Measurements from ENCODE around the gene UBAP2L.
"Not testable (repeated sequence)": the region's sequence is repeated elsewhere in the genome, so short reads cannot be mapped to it uniquely, and the experiment has no call there.

DNA sequence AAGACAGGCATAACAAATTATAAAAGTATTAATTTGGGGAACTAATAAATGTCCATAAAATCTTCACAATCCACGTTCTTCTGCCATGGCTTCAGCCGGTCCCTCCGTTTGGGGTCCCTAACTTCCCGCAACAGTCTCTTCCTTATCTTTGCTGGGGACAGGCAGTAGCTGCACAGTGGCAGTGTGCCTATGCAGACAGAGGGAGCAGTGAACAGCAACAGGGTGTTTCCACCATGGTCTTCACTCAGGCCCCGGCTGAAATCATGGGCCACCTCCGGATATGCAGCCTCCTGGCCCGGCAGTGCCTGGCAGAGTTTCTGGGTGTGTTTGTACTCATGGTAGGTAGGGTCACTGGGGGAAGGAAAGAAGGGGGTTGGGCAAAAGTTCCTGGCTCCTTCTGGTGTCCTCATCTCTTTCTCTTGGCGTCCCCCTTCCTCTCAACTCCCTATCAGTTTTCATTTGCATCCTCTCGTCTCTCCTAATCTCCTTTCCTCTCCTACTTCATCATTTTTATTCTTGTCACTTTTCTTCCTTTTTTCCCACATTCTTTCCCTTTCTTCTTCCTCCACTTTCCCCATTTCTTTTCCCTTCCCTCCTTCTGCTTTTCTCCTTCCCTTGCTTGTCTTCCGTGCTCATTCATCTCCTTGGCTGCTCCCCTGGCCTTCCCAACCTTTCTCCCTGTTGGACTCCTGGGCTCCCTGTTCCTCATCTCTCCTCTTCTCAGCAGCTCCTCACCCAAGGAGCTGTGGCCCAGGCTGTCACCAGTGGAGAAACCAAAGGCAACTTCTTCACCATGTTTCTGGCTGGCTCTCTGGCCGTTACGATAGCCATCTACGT lies 91.7 kb downstream of the UBAP2L start:
- TF ChIP-seq, protein P1, sequence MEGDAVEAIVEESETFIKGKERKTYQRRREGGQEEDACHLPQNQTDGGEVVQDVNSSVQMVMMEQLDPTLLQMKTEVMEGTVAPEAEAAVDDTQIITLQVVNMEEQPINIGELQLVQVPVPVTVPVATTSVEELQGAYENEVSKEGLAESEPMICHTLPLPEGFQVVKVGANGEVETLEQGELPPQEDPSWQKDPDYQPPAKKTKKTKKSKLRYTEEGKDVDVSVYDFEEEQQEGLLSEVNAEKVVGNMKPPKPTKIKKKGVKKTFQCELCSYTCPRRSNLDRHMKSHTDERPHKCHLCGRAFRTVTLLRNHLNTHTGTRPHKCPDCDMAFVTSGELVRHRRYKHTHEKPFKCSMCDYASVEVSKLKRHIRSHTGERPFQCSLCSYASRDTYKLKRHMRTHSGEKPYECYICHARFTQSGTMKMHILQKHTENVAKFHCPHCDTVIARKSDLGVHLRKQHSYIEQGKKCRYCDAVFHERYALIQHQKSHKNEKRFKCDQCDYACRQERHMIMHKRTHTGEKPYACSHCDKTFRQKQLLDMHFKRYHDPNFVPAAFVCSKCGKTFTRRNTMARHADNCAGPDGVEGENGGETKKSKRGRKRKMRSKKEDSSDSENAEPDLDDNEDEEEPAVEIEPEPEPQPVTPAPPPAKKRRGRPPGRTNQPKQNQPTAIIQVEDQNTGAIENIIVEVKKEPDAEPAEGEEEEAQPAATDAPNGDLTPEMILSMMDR (IDR thresholded peaks at IDR 0.05), result not testable (repeated sequence)
- TF ChIP-seq EP300, POLR2A (IDR thresholded peaks at IDR 0.05): not testable (repeated sequence)
